Neural cell (in vitro differentiated cells): ENCODE results near the gene NPEPPS. TPM values are rescaled to one million over a fixed set of nuclear protein-coding genes. Genes with fewer than 3 reads are reported as not detected.

Experiments
- H2AFZ ChIP-seq: fragments of 200-600, 300-800 bp; sonication (generic), shearing (Covaris generic); 2 replicates; pipeline ENCODE4 v1.6.0; 2014; ENCODE audit warnings: low read depth, mild to moderate bottlenecking, antibody characterized with exemption, low read length, moderate library complexity
- H3F3A ChIP-seq: fragments of 200-600 bp; shearing (Covaris generic); 2 replicates; pipeline ENCODE4 v1.6.1; 2016; ENCODE audit warnings: mild to moderate bottlenecking, moderate library complexity, mixed read lengths, antibody characterized with exemption, low read length; ENCODE audit not compliant: insufficient read depth, poor library complexity, severe bottlenecking
- H3K27ac ChIP-seq: fragments of 200-600, 300-800 bp; sonication (generic), shearing (Covaris generic); 2 replicates; pipeline ENCODE4 v1.5.1; 2014; ENCODE audit warnings: mild to moderate bottlenecking, low read length, moderate library complexity
- H3K27me3 ChIP-seq: fragments of 300-800, 200-600 bp; sonication (generic), shearing (Covaris generic); 2 replicates; pipeline ENCODE4 v1.6.0; 2014; ENCODE audit warnings: mild to moderate bottlenecking, low read depth, low read length, moderate library complexity; ENCODE audit not compliant: insufficient read depth
- H3K36me3 ChIP-seq: fragments of 300-800, 200-600 bp; sonication (generic), shearing (Covaris generic); 2 replicates; pipeline ENCODE4 v1.5.1; 2014; ENCODE audit warnings: mild to moderate bottlenecking, antibody characterized with exemption, low read length, moderate library complexity; ENCODE audit not compliant: insufficient read depth
- H3K4me2 ChIP-seq: fragments of 300-800, 200-600 bp; sonication (generic), shearing (Covaris generic); 2 replicates; pipeline ENCODE4 v1.6.0; 2014; ENCODE audit warnings: mild to moderate bottlenecking, low read length
- H3K4me3 ChIP-seq: fragments of 300-800, 200-600 bp; sonication (generic), shearing (Covaris generic); 2 replicates; pipeline ENCODE4 v1.5.1; 2014; ENCODE audit warnings: mild to moderate bottlenecking, low read length, moderate library complexity
- H3K79me2 ChIP-seq: fragments of 200-600 bp; shearing (Covaris generic); replicated peaks from 2 replicates; pipeline ENCODE4 v1.6.0; 2014; ENCODE audit warnings: mild to moderate bottlenecking, low read length, moderate library complexity; ENCODE audit not compliant: insufficient read depth
- H3K9ac ChIP-seq: fragments of 300-800, 200-600 bp; sonication (generic), shearing (Covaris generic); 2 replicates; pipeline ENCODE4 v1.6.1; 2016; ENCODE audit warnings: mild to moderate bottlenecking, low read length, mixed read lengths
- H3K9me2 ChIP-seq: fragments of 200-600 bp; shearing (Covaris generic); 2 replicates; pipeline ENCODE4 v1.6.1; 2016; ENCODE audit warnings: mild to moderate bottlenecking, low read length, mixed read lengths; ENCODE audit not compliant: insufficient read depth
- H3K9me3 ChIP-seq: fragments of 200-600, 300-800 bp; sonication (generic), shearing (Covaris generic); 2 replicates; pipeline ENCODE4 v1.6.1; 2016; ENCODE audit warnings: mild to moderate bottlenecking, mixed run types, low read length, moderate library complexity, mixed read lengths
- H4K20me1 ChIP-seq: fragments of 200-600 bp; shearing (Covaris generic); 2 replicates; pipeline ENCODE4 v1.6.1; 2016; ENCODE audit warnings: mild to moderate bottlenecking, mixed run types; ENCODE audit not compliant: insufficient read depth
- EZH2 ChIP-seq: fragments of 200-600, 300-800 bp; shearing (Covaris generic), sonication (generic); IDR thresholded peaks from 2 replicates; pipeline ENCODE4 v1.6.1; 2014; ENCODE audit warnings: antibody characterized with exemption, low read length, borderline replicate concordance, mild to moderate bottlenecking; ENCODE audit not compliant: insufficient read depth, poor library complexity, severe bottlenecking
- MXI1 ChIP-seq: fragments of 450-650 bp; conservative IDR thresholded peaks from 2 replicates; pipeline ENCODE4 v1.6.1; 2014; ENCODE audit warnings: antibody characterized with exemption, mild to moderate bottlenecking; ENCODE audit not compliant: poor library complexity, severe bottlenecking
- RAD21 ChIP-seq: fragments of 450-650 bp; conservative IDR thresholded peaks from 2 replicates; pipeline ENCODE4 v1.6.1; 2014; ENCODE audit warnings: antibody characterized with exemption, mild to moderate bottlenecking, moderate library complexity
- SMC3 ChIP-seq: fragments of 450-650 bp; conservative IDR thresholded peaks from 2 replicates; pipeline ENCODE4 v1.6.1; 2014; ENCODE audit warnings: antibody characterized with exemption, mild to moderate bottlenecking, moderate library complexity; ENCODE audit not compliant: poor library complexity
- polyA plus RNA-seq: library from polyadenylated mRNA; depleted of rRNA; stranded (reverse); fragments of >200 nt; gene quantifications from 2 replicates; pipeline ENCODE4 v1.2.3, GENCODE V29; 2014
- TF ChIP-seq, protein P1 (sequence below): fragments of 450-650 bp; IDR thresholded peaks from 2 replicates; pipeline ENCODE4 v1.5.1; 2014; ENCODE audit warnings: antibody characterized with exemption, mild to moderate bottlenecking, moderate library complexity; ENCODE audit not compliant: poor library complexity, severe bottlenecking

The NPEPPS gene
- polyA plus RNA-seq, 1 donor from 2014 or later, result 150 TPM

DNA sequence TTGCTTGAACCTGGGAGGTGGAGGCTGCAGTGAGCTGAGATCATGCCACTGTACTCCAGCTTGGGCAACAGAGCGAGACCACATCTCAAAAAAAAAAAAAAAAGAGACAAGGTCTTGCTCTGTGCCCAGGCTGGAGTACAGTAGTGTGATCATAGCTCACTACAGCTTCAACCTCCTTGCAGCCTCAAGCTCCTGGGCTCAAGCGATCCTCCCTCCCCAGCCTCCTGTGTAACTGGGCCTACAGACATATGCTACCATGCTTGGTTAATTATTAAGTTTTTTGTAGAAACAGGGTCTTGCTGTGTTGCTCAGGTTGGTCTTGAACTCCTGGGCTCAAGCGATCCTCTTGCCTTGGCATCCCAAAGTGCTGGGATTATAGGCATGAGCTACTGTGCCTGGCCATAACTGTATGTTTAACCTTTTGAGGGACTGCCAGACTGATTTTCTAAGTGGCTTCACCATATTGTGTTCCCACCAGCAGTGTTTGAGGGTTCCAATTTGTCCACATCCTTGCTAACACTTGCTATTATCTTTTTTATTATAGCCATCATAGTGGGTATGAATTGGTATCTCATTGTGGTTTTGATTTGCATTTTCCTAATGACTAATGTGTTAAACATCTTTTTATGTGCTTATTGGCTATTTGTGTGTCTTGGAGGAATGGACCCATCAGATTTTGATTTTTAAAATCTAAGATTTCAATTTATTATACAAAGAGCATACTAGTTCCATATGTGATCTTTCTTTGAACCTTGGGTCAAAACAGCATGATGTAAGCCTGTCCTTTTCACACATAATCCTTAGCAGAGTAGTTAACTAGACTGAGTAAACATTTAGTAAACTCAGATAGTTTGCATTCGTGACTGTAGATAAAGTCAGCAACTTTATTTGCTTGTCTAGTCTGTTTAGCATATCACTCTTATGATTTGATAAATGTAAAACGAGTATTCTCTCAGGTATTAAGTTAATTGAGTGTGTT lies 80.8 kb downstream of the NPEPPS start:
- H4K20me1 ChIP-seq, result no peaks in the 10 kb centered on the region
- H3K79me2 ChIP-seq, result no peaks in the 10 kb centered on the region
- H3K9me2 ChIP-seq, result no peaks in the 10 kb centered on the region
- no peaks in the 10 kb centered on the region for H3K27me3 ChIP-seq
- TF ChIP-seq, protein P1, sequence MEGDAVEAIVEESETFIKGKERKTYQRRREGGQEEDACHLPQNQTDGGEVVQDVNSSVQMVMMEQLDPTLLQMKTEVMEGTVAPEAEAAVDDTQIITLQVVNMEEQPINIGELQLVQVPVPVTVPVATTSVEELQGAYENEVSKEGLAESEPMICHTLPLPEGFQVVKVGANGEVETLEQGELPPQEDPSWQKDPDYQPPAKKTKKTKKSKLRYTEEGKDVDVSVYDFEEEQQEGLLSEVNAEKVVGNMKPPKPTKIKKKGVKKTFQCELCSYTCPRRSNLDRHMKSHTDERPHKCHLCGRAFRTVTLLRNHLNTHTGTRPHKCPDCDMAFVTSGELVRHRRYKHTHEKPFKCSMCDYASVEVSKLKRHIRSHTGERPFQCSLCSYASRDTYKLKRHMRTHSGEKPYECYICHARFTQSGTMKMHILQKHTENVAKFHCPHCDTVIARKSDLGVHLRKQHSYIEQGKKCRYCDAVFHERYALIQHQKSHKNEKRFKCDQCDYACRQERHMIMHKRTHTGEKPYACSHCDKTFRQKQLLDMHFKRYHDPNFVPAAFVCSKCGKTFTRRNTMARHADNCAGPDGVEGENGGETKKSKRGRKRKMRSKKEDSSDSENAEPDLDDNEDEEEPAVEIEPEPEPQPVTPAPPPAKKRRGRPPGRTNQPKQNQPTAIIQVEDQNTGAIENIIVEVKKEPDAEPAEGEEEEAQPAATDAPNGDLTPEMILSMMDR, result no peak
- TF ChIP-seq EZH2, result no peak
- H3K4me2 ChIP-seq, result no peak overlapping the region
- no peak overlapping the region for H2AFZ ChIP-seq
- H3K4me3 ChIP-seq, result no peak overlapping the region
- H3K9ac ChIP-seq, result no peak overlapping the region
- H3K9me3 ChIP-seq, result no peaks in the 10 kb centered on the region
- no peak overlapping the region for H3K27ac ChIP-seq
- peaks cover 7% of the 10 kb centered on the region for H3K36me3 ChIP-seq
- H3F3A ChIP-seq, result no peaks in the 10 kb centered on the region

DNA sequence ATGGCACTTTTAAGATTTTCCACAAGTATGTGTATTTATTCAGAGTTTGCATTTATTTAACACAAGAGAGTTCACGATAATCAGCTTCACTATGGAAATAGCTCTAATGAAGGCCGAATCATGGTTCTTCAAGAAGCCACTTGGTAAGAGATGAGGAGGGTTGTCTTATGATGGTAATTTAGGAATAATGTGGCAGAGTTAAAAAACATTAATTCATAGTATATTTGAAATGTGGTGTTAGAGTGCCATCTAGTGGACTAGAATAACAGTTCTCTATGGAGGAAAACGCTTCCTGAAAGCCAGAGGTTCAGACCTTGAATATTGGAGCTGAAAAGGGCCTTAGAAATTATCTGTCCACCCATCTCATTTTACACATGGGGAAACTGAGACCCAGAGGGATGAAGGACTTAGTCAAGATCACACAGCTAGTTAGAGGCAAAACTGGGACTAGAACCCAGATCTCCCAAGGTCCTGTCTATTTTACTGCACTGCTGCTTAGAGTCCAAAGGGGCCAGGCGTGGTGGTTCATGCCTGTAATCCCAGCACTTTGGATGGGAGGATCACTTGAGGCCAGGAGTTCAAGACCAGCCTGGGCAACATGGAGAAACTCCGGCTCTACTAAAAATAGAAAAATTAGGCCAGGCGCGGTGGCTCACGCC lies 85.0 kb downstream of the NPEPPS start:
- no peaks in the 10 kb centered on the region for H3K27me3 ChIP-seq
- H2AFZ ChIP-seq, result no peak overlapping the region
- no peaks in the 10 kb centered on the region for H4K20me1 ChIP-seq
- no peaks in the 10 kb centered on the region for H3K79me2 ChIP-seq
- H3K4me2 ChIP-seq, result no peak overlapping the region
- H3F3A ChIP-seq, result no peaks in the 10 kb centered on the region
- no peaks in the 10 kb centered on the region for H3K9me3 ChIP-seq
- H3K36me3 ChIP-seq, result peaks cover 12% of the 10 kb centered on the region
- H3K27ac ChIP-seq, result no peak overlapping the region
- H3K9ac ChIP-seq, result no peak overlapping the region
- no peaks in the 10 kb centered on the region for H3K9me2 ChIP-seq
- no peak overlapping the region for H3K4me3 ChIP-seq
- TF ChIP-seq, protein P1, result peak; percentile 83
- peak; percentile 79 for TF ChIP-seq SMC3
- no peak for TF ChIP-seq MXI1
- peak; percentile 79 for TF ChIP-seq RAD21

DNA sequence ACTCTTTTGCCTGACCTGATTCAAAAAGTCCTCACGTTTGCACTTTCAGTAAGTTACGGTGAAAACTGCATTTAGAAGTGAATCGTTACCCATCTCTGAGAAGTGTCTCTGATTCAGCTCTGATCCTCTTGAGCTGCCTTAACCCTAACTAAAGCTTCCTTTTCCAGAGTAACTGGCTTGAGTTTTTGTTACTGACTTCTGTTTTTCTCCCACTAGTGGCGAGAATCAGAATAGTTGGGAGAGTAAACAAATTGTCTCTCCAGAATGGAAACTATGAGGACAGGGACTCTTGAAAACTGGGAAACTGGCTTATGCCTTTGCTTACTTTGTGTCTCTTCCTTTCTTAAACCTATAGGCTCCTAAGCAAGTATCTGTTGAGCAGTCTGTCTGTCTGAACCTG lies 87.5 kb downstream of the NPEPPS start:
- Histone ChIP-seq H4K20me1 (no peaks in the 10 kb centered on the region), H3K4me2 (no peak overlapping the region), H3F3A (no peaks in the 10 kb centered on the region), H3K27me3 (no peaks in the 10 kb centered on the region), H3K9ac (no peak overlapping the region), H3K9me3 (no peaks in the 10 kb centered on the region), H3K4me3 (no peak overlapping the region), H3K79me2 (no peaks in the 10 kb centered on the region), H3K27ac (no peak overlapping the region), H3K36me3 (peaks cover 14% of the 10 kb centered on the region), H3K9me2 (no peaks in the 10 kb centered on the region), H2AFZ (no peak overlapping the region)
- TF ChIP-seq, protein P1, result no peak
